NCI-H82 treated with DMSO at 0.1 percent for 48 hours (cell line): ENCODE measurements around the gene FHIP2A.
"Not testable (repeated sequence)": the region's sequence is repeated elsewhere in the genome, so short reads cannot be mapped to it uniquely, and the experiment has no call there.

Experiments
- DNase-seq: peaks from one replicate; lab custom pipeline; 2025; ENCODE audit not compliant: unreplicated experiment; lab: John Stamatoyannopoulos, UW

Gene FHIP2A

GRCh38 chr10:114821293-114821914 lies at the start of gene FHIP2A:
Gene FHIP2A, plus strand, starts transcription at chr10:114821780. Its CDS starts 299 bp downstream, at chr10:114822079.
- no peak for DNase-seq

- DNase-seq, result no peak
These were observed 48.9 kb upstream of the FHIP2A start for GRCh38 chr10:114772496-114773196.

GRCh38 chr10:114773197-114773532 lies 48.4 kb upstream of the FHIP2A start:
- no peak for DNase-seq

- DNase-seq, result not testable (repeated sequence)
These were observed 46.5 kb upstream of the FHIP2A start for GRCh38 chr10:114775082-114775481.

GRCh38 chr10:114777415-114777814 lies 44.2 kb upstream of the FHIP2A start:
- DNase-seq, result no peak

- no peak for DNase-seq
These were observed 41.6 kb upstream of the FHIP2A start for GRCh38 chr10:114779803-114780576.

- DNase-seq, result no peak
These were observed 40.9 kb upstream of the FHIP2A start for GRCh38 chr10:114780577-114781184.

- DNase-seq, result no peak
These were observed 38.9 kb upstream of the FHIP2A start for GRCh38 chr10:114782666-114783065.

GRCh38 chr10:114783686-114784085 lies 37.9 kb upstream of the FHIP2A start:
- DNase-seq, result no peak

GRCh38 chr10:114786492-114786891 lies 35.1 kb upstream of the FHIP2A start:
- not testable (repeated sequence) for DNase-seq

GRCh38 chr10:114787131-114787530 lies 34.4 kb upstream of the FHIP2A start:
- not testable (repeated sequence) for DNase-seq

- no peak for DNase-seq
These were observed 29.8 kb upstream of the FHIP2A start for GRCh38 chr10:114791768-114792167.

- no peak for DNase-seq
These were observed 26.5 kb upstream of the FHIP2A start for GRCh38 chr10:114795039-114795438.

GRCh38 chr10:114800361-114800760 lies 21.2 kb upstream of the FHIP2A start:
- DNase-seq, result no peak

GRCh38 chr10:114801411-114801813 lies 20.2 kb upstream of the FHIP2A start:
- DNase-seq, result no peak

GRCh38 chr10:114802177-114802576 lies 19.4 kb upstream of the FHIP2A start:
- no peak for DNase-seq

- DNase-seq, result no peak
These were observed 14.8 kb upstream of the FHIP2A start for GRCh38 chr10:114806562-114807391.

GRCh38 chr10:114808982-114809381 lies 12.6 kb upstream of the FHIP2A start:
- DNase-seq, result no peak

- DNase-seq, result no peak
These were observed 10.7 kb upstream of the FHIP2A start for GRCh38 chr10:114810926-114811325.

GRCh38 chr10:114811862-114812261 lies 9.7 kb upstream of the FHIP2A start:
- no peak for DNase-seq

- no peak for DNase-seq
These were observed 5.8 kb upstream of the FHIP2A start for GRCh38 chr10:114815791-114816190.
